T-cell (primary cell): ENCODE measurements around the gene SUSD2. TPM values are rescaled to one million over a fixed set of nuclear protein-coding genes. Genes with fewer than 3 reads are reported as not detected.

Experiments used
- ATAC-seq, 4 experiments: fragments of 200-7000 bp in 3 of 4; fragments of 150-1000 bp in 1 of 4; cut with Tn5 transposase; replicated peaks in 1 of 4; 1 replicate in 3 of 4; 2 replicates in 1 of 4; pipeline ENCODE4 v1.10.0; 2021; ENCODE audit warnings: moderate library complexity in 3 of 4, mild to moderate bottlenecking in 2 of 4, moderate number of reproducible peaks in 1 of 4
- CTCF ChIA-PET, 2 donors: fragments of 300-600 bp; sonication (Branson Sonifier 250); formaldehyde crosslinking; loops; one replicate each; lab custom pipeline; 2022; ENCODE audit warnings: antibody characterized with exemption in 2 of 2; lab: Charles Lee
- POLR2A ChIA-PET, 2 donors: fragments of 300-600 bp; sonication (Branson Sonifier 250); formaldehyde crosslinking; loops; one replicate each; lab custom pipeline; 2022; ENCODE audit warnings: antibody characterized with exemption in 2 of 2; lab: Charles Lee
- DNase-seq, 35 experiments: peaks; one replicate each; pipeline versions ENCODE4 v3.0.0 to v3.0.0-alpha.2; 2013 to 2023
- H3K27ac ChIP-seq: one replicate; pipeline ENCODE4 v1.5.1; 2013; ENCODE audit warnings: low read length
- H3K27me3 ChIP-seq, 2 experiments: replicated peaks in 1 of 2; 1 replicate in 1 of 2; 2 replicates in 1 of 2; pipeline versions ENCODE4 v1.6.1 to v1.7.0; 2013; ENCODE audit warnings: low read length in 1 of 2, mixed read lengths in 1 of 2; ENCODE audit not compliant: control insufficient read depth in 2 of 2, insufficient read depth in 2 of 2; ENCODE audit errors: extremely low read depth in 1 of 2
- H3K36me3 ChIP-seq, 2 donors: 1 replicate in 1 of 2; 2 replicates in 1 of 2; pipeline versions ENCODE4 v1.6.1 to v1.7.0; 2013; ENCODE audit warnings: low read length in 1 of 2; ENCODE audit not compliant: control insufficient read depth in 2 of 2, insufficient read depth in 1 of 2; ENCODE audit errors: extremely low read depth in 1 of 2
- H3K4me1 ChIP-seq, 2 experiments: 1 replicate in 1 of 2; 2 replicates in 1 of 2; pipeline versions ENCODE4 v1.6.1 to v1.7.0; 2013; ENCODE audit warnings: low read length in 2 of 2, mixed read lengths in 1 of 2; ENCODE audit not compliant: insufficient read depth in 2 of 2, control insufficient read depth in 1 of 2; ENCODE audit errors: extremely low read depth in 1 of 2
- H3K4me3 ChIP-seq, 2 donors: 1 replicate in 1 of 2; 2 replicates in 1 of 2; pipeline versions ENCODE4 v1.5.1 to v1.7.0; 2013; ENCODE audit warnings: mild to moderate bottlenecking in 2 of 2, low read length in 1 of 2, moderate library complexity in 1 of 2; ENCODE audit not compliant: control insufficient read depth in 1 of 2; ENCODE audit errors: extremely low read depth in 1 of 2
- H3K9me3 ChIP-seq: 2 replicates; pipeline ENCODE4 v1.7.0; 2013
- H3K27ac Mint-ChIP-seq, 2 donors: one replicate each; pipeline ENCODE4 v1.8.0; 2020 to 2021; ENCODE audit warnings: mild to moderate bottlenecking in 2 of 2, mixed read lengths in 2 of 2
- H3K27me3 Mint-ChIP-seq, 2 donors: one replicate each; pipeline ENCODE4 v1.8.0; 2021 to 2022; ENCODE audit warnings: mixed read lengths in 2 of 2
- H3K36me3 Mint-ChIP-seq: one replicate; pipeline ENCODE4 v1.8.0; 2021; ENCODE audit warnings: mixed read lengths
- H3K4me1 Mint-ChIP-seq, 3 donors: one replicate each; pipeline ENCODE4 v1.8.0; 2020 to 2022; ENCODE audit warnings: mixed read lengths in 3 of 3, mild to moderate bottlenecking in 1 of 3
- H3K4me3 Mint-ChIP-seq, 3 donors: one replicate each; pipeline ENCODE4 v1.8.0; 2020 to 2022; ENCODE audit warnings: mild to moderate bottlenecking in 3 of 3, mixed read lengths in 3 of 3, moderate library complexity in 3 of 3
- H3K9me3 Mint-ChIP-seq, 3 donors: one replicate each; pipeline ENCODE4 v1.8.0; 2020 to 2022; ENCODE audit warnings: mixed read lengths in 3 of 3
- WGBS: methylation state at CpG from one replicate; pipeline ENCODE4 v1.1.5; 2013; ENCODE audit warnings: missing lambda C conversion rate; ENCODE audit not compliant: insufficient coverage; 5-methylcytosine and 5-hydroxymethylcytosine counted together
- total RNA-seq, 35 experiments: library from RNA in 6 of 35; stranded (reverse) in 6 of 35; fragments of 120-200 nt in 1 of 35; gene quantifications; one replicate each; pipeline versions ENCODE4 v1.2.1 to v1.2.4 and lab custom pipeline; 2013 to 2026

The SUSD2 gene
- total RNA-seq, 5 donors from 2014 or later (not counting 1 experiment from before 2014, with no cell fraction given): 1.3 to 2.3 (median 1.6) TPM

DNA sequence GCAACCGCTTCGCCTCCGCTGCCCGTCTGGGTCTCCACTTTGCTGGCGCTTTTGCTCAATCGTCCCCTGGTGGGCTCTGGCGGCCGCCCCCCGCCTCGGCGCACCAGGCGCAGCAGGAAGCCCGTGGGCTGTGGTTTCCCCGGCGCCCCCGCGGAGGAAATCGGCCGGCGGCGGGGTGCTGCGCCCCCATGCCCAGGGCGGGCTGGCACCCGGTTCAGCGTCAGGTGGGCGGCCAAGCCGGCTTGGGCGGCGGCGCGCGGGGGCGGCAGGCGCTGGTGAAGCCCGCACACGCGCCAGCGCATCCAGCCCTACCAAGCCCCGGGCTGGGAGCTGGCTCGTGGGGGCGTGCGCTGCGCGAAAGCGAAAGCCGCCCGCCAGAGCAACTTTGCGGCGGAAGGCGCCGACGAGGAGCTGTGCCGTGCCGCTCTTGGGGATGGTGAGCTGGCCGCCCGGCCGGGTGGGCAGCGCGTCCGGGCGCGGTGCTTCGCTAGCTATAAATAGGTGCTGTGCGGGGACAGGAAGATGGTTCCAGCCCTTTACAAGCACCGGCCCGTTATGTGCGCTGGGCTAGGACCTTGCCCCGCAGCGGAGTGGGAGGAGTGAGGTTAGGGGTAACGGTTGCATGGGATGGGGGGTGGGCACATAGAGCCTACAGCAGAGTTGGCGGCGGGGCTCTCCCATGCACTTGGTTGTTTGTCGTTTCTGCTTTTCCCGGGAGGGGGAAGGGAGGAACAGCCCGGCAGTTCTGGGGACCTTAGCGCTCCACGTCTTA lies 25.0 kb upstream of the SUSD2 start:
- DNase-seq: peak in 34 of 35 experiments; percentile 27 to 78 (median 55)
- Histone ChIP-seq H3K4me3 (peak overlapping the region; percentile 84 to 97), H3K9me3 (no peaks in the 10 kb centered on the region), H3K27ac (peak overlapping the region; percentile 68), H3K27me3 (no peaks in the 10 kb centered on the region), H3K4me1 (peaks cover 42 to 91% of the 10 kb centered on the region in 2 experiments), H3K36me3 (peaks cover 0 to 33% of the 10 kb centered on the region in 2 donors)
- ChIA-PET POLR2A (interaction anchor here in 1 of 2 donors (0.7 kb wide), 1 partner anchor 290 kb away, joined by 3 read pairs; no protein-coding TSS in a partner anchor), CTCF (interaction anchor here (0.6 to 2.1 kb wide), 7 partner anchors 9 to 23 kb away, joined by 3 to 12 read pairs (median 4); no protein-coding TSS in a partner anchor)
- Mint-ChIP-seq H3K36me3 (no peaks in the 10 kb centered on the region), H3K27ac (peak overlapping the region; percentile 91), H3K4me1 (peaks cover 83 to 90% (median 84%) of the 10 kb centered on the region in 3 donors), H3K4me3 (peak overlapping the region; percentile 89 to 92 (median 90)), H3K9me3 (no peaks in the 10 kb centered on the region), H3K27me3 (no peaks in the 10 kb centered on the region)
- ATAC-seq: peak; percentile 53 to 64 (median 62)
- 0% methylated on average over 73 of the region's 77 CpGs for WGBS

DNA sequence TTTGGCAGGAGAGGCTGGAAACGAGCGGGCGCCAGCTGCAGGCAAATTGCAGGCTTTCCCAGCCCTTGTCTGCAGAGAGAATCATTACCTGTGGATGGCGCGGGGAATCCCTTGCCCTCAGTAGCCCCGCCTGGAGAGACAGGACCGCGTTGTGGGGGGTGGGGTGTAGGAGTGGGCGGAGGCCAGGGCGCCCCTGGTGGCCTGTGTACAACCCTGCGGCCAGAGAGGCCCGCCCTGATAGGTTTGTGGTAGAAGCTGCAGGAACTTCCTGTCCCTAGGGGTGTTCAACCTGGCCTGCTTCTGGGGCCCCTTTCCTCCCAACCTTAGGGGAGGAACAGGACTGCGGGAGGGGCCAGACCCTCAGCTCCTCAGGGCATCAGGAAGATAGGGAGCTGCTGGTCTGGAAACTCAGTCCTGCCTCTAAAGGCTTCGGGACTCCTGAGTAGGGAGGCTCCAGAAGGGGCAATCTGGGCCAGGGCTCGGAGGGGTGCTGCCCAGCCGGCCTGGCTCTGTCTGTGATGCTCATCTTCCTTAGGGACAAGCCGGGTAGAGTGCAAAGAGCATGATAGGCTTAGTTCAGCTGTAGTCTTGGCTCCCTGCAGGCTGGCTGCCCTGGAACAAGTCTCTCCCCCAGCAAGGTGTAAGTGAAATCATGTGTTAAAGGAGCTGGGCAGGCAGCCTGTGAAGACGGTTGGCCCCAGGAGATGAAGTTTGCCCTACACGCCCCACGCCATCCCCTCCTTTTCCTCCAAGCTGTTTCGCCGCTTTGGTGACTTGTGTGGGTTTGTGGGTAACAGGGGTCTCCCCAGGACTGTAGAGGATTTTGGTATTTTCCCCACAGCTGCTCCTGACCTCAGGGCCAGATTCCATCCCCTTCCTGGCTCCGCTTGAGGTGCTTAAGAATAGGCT lies 24.1 kb upstream of the SUSD2 start:
- Histone ChIP-seq H3K27ac (peak overlapping the region; percentile 68), H3K9me3 (no peaks in the 10 kb centered on the region), H3K36me3 (peaks cover 0 to 39% of the 10 kb centered on the region in 2 donors), H3K4me1 (peaks cover 40 to 91% of the 10 kb centered on the region in 2 experiments), H3K27me3 (no peaks in the 10 kb centered on the region), H3K4me3 (peak overlapping the region; percentile 84 to 97)
- Mint-ChIP-seq H3K27me3 (no peaks in the 10 kb centered on the region), H3K9me3 (no peaks in the 10 kb centered on the region), H3K36me3 (no peaks in the 10 kb centered on the region), H3K4me1 (peaks cover 74 to 90% (median 78%) of the 10 kb centered on the region in 3 donors), H3K4me3 (peak overlapping the region; percentile 89 to 92 (median 90)), H3K27ac (peak overlapping the region; percentile 91)
- DNase-seq: peak; percentile 80 to 93 (median 86)
- peak; percentile 70 to 82 (median 73) for ATAC-seq
- CTCF ChIA-PET: interaction anchor here (0.6 to 2.1 kb wide), 10 partner anchors 10 to 147 kb away, joined by 3 to 12 read pairs (median 3); partner anchors contain the start of gene CABIN1 (in 1 of the 2)
- 1% methylated on average over 10 of the region's 23 CpGs for WGBS
- POLR2A ChIA-PET: no interaction called here

DNA sequence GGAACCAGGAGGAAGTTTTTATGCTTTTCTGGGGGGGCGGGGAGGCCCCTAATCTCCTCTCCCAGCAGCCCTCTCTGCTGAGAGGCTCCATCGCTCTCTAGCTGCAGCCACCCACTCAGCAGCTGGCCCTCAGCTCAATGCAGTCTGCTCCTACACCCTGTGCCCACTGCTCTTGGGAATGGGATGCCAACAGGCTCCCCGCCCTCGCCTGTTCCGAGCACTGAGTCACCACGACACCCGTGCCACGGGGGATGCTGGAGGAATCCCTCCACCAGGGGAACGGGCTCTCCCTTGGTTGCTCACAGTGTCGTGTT lies 23.5 kb upstream of the SUSD2 start:
- Mint-ChIP-seq H3K4me3 (peak overlapping the region; percentile 89 to 92 (median 90)), H3K27ac (peak overlapping the region; percentile 91), H3K9me3 (no peaks in the 10 kb centered on the region), H3K27me3 (no peaks in the 10 kb centered on the region), H3K36me3 (no peaks in the 10 kb centered on the region), H3K4me1 (peaks cover 68 to 87% (median 74%) of the 10 kb centered on the region in 3 donors)
- CTCF ChIA-PET: interaction anchor here (1.0 to 2.1 kb wide), 5 partner anchors 10 to 147 kb away, joined by 3 to 5 read pairs (median 4); partner anchors contain the start of gene CABIN1 (in 1 of the 2)
- Histone ChIP-seq H3K27me3 (no peaks in the 10 kb centered on the region), H3K36me3 (peaks cover 0 to 45% of the 10 kb centered on the region in 2 donors), H3K27ac (peak overlapping the region; percentile 68), H3K9me3 (no peaks in the 10 kb centered on the region), H3K4me3 (peak overlapping the region; percentile 84 to 97), H3K4me1 (peaks cover 38 to 91% of the 10 kb centered on the region in 2 experiments)
- POLR2A ChIA-PET: no interaction called here
- DNase-seq (no peak), ATAC-seq (no peak)
- WGBS: 37% methylated on average over 7 of the region's 10 CpGs

DNA sequence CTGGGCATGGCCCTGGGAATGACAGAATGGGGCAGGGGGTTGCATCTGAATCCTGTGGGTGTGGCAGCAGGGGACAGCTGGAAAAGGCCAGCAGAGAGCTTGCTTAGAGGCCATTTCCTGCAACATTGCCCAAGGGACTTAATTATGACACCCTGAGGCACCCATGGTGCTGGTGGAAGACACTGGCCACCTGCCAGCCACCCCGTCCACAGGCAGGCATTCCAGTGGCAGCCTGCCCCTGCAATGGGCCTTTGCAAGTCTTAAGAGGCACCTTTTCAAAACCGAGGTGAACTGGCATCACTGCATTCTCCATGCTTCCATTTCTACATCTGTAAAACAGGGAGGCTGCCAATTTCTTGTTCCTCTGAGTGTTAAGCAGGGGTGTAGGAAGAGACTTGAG lies 21.6 kb upstream of the SUSD2 start:
- H3K27ac Mint-ChIP-seq: peak overlapping the region; percentile 84 to 91
- POLR2A ChIA-PET: no interaction called here
- 100% methylated on average over 1 of the region's 2 CpGs for WGBS

DNA sequence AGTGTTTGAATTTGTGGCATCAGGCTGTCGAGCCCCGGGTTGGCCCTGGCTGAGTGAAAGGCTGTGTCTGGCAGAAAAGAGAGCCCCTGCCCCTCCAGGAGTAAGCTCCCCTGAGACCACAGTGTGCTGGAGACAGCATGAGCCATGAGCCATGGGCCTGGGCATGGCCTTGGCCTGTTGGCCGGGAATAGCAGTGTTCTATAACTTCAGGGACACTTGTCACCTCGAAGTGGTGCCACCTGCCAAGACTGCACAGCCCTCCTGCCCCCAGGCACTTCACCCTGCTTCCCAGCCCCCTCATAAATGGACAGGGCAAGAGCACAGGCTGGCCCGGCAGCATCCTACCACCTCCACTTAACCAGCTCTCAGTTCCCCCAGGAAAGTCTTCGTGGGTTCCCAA lies 20.7 kb upstream of the SUSD2 start:
- no peaks in the 10 kb centered on the region for H3K9me3 ChIP-seq
- WGBS: 85% methylated on average over 4 of the region's 6 CpGs
- H3K36me3 ChIP-seq: peaks cover 5 to 72% of the 10 kb centered on the region in 2 donors
- H3K27me3 Mint-ChIP-seq: no peaks in the 10 kb centered on the region
- H3K27ac Mint-ChIP-seq: peak overlapping the region; percentile 84 to 86
- H3K4me3 ChIP-seq: no peak overlapping the region
- peaks cover 11 to 69% of the 10 kb centered on the region in 2 experiments for H3K4me1 ChIP-seq
- peaks cover 41 to 61% (median 46%) of the 10 kb centered on the region in 3 donors for H3K4me1 Mint-ChIP-seq
- peaks cover 7% of the 10 kb centered on the region for H3K36me3 Mint-ChIP-seq
- POLR2A ChIA-PET: no interaction called here
- CTCF ChIA-PET: no interaction called here
- no peak overlapping the region for H3K4me3 Mint-ChIP-seq
- no peak for ATAC-seq
- H3K9me3 Mint-ChIP-seq: no peaks in the 10 kb centered on the region
- no peaks in the 10 kb centered on the region for H3K27me3 ChIP-seq
- DNase-seq: no peak
- H3K27ac ChIP-seq: no peak overlapping the region

More for the DNA sequence above, 21.6 kb upstream of the SUSD2 start:
- Mint-ChIP-seq H3K4me1 (peaks cover 50 to 70% (median 55%) of the 10 kb centered on the region in 3 donors), H3K36me3 (peaks cover 4% of the 10 kb centered on the region), H3K4me3 (peak overlapping the region in 1 of 3 donors; percentile 89), H3K9me3 (no peaks in the 10 kb centered on the region), H3K27me3 (no peaks in the 10 kb centered on the region)
- DNase-seq (no peak), ATAC-seq (no peak)
- Histone ChIP-seq H3K4me1 (peaks cover 20 to 76% of the 10 kb centered on the region in 2 experiments), H3K27me3 (no peaks in the 10 kb centered on the region), H3K36me3 (peaks cover 3 to 63% of the 10 kb centered on the region in 2 donors), H3K9me3 (no peaks in the 10 kb centered on the region), H3K27ac (no peak overlapping the region), H3K4me3 (no peak overlapping the region)
- CTCF ChIA-PET: interaction anchor here in 1 of 2 donors (0.5 kb wide), 1 partner anchor 13 kb away, joined by 6 read pairs; no protein-coding TSS in a partner anchor

DNA sequence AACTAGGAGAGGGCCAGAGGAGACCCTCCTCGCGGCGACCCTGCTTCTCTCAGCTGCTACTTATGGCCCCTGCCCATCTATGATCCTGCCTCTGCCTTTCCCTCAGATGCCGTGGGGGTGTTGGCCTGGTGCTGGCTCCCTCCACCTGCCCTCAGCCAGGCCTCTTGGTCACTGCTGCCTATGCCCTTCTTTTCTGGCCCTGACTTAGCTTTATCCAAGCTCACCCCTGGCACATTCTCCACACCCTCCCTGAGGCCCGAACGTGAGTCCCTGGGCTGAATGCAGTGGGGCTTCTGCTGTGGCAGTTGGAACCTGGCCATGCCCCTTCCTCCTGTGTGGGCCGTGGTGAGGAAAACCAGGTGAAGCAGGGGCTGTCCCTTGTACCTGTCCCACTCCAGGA lies 19.8 kb upstream of the SUSD2 start:
- CTCF ChIA-PET: no interaction called here
- no peaks in the 10 kb centered on the region for H3K9me3 ChIP-seq
- POLR2A ChIA-PET: no interaction called here
- H3K4me3 Mint-ChIP-seq: no peak overlapping the region
- H3K4me3 ChIP-seq: no peak overlapping the region
- H3K27me3 ChIP-seq: no peaks in the 10 kb centered on the region
- peak overlapping the region; percentile 83 to 86 for H3K27ac Mint-ChIP-seq
- H3K27ac ChIP-seq: no peak overlapping the region
- DNase-seq (no peak), ATAC-seq (no peak)
- H3K27me3 Mint-ChIP-seq: no peaks in the 10 kb centered on the region
- H3K9me3 Mint-ChIP-seq: no peaks in the 10 kb centered on the region
- H3K36me3 Mint-ChIP-seq: peaks cover 7% of the 10 kb centered on the region
- peaks cover 38 to 58% (median 45%) of the 10 kb centered on the region in 3 donors for H3K4me1 Mint-ChIP-seq
- WGBS: 97% methylated on average over 6 of the region's 7 CpGs
- peaks cover 10 to 82% of the 10 kb centered on the region in 2 donors for H3K36me3 ChIP-seq
- H3K4me1 ChIP-seq: peaks cover 9 to 71% of the 10 kb centered on the region in 2 experiments
